HepG2 (cell line): Measurements from ENCODE around the gene GABRG3. TPM values are rescaled to one million over a fixed set of nuclear protein-coding genes. Genes with fewer than 3 reads are reported as not detected.

Experiments
- ATAC-seq: fragments of 200-7000 bp; cut with Tn5 transposase; 3 replicates; pipeline ENCODE4 v1.9.1; 2020; ENCODE audit warnings: mild to moderate bottlenecking, moderate library complexity
- BruUV-seq: library from RNA; stranded (reverse); fragments of 400-500 nt; replicated peaks from 2 replicates; lab custom pipeline; 2021; lab: Mats Ljungman, UMichigan
- CTCF ChIA-PET: fragments of 300-600 bp; formaldehyde crosslinking; extraction: SDS; loops from one replicate; lab custom pipeline; 2021; ENCODE audit warnings: low total read pairs, inconsistent platforms, low intra/inter-chr PET ratio; lab: Yijun Ruan, JAX
- POLR2A ChIA-PET: fragments of 350-600 bp; sonication (Branson Sonifier 250); formaldehyde crosslinking; loops from one replicate; lab custom pipeline; 2020; ENCODE audit warnings: antibody characterized with exemption, inconsistent platforms; lab: Yijun Ruan, JAX
- DNase-seq: peaks from one replicate; pipeline ENCODE4 v3.0.0-alpha.2; 2015; ENCODE audit warnings: low spot score
- FAIRE-seq: peaks from 3 replicates; lab custom pipeline; 2011; peaks lifted over from hg19 to GRCh38; lab: Jason Lieb, UNC
- H2AFZ ChIP-seq: one replicate; pipeline ENCODE4 v1.6.1; 2011; ENCODE audit warnings: low read length, inconsistent platforms
- H3K27ac ChIP-seq: fragments of 300-600 bp; 3 replicates; pipeline ENCODE4 v1.8.0; 2011; ENCODE audit warnings: mixed run types, mild to moderate bottlenecking, mixed read lengths, low read length, inconsistent platforms; ENCODE audit not compliant: insufficient read depth; ENCODE audit errors: extremely low read length
- H3K27me3 ChIP-seq, 2 experiments: fragments of 200-600 bp in 1 of 2; 2 replicates in 1 of 2; 3 replicates in 1 of 2; pipeline versions ENCODE4 v1.6.0 to v1.8.0; 2011; ENCODE audit warnings: low read length in 2 of 2, mild to moderate bottlenecking in 2 of 2, moderate library complexity in 2 of 2, inconsistent platforms in 1 of 2; ENCODE audit not compliant: insufficient read depth in 2 of 2, control insufficient read depth in 1 of 2
- H3K36me3 ChIP-seq, 2 experiments: fragments of 200-600 bp in 1 of 2; replicated peaks in 1 of 2; 2 replicates in 1 of 2; 3 replicates in 1 of 2; pipeline versions ENCODE4 v1.5.1 to v1.8.0; 2011; ENCODE audit warnings: low read length in 2 of 2, inconsistent platforms in 1 of 2; ENCODE audit not compliant: insufficient read depth in 2 of 2, control insufficient read depth in 1 of 2
- H3K4me1 ChIP-seq: 2 replicates; pipeline ENCODE4 v1.5.1; 2012; ENCODE audit warnings: low read length, inconsistent platforms; ENCODE audit not compliant: insufficient read depth
- H3K4me2 ChIP-seq: 2 replicates; pipeline ENCODE4 v1.6.0; 2011; ENCODE audit warnings: low read depth, low read length, inconsistent platforms
- H3K4me3 ChIP-seq, 3 experiments: fragments of 200-600 bp in 1 of 3; sonication (generic), shearing (Covaris generic) in 1 of 3; replicated peaks in 1 of 3; 2 replicates each; pipeline ENCODE4 v1.5.1; 2011 to 2016; ENCODE audit warnings: low read length in 3 of 3, inconsistent platforms in 2 of 3, low read depth in 2 of 3, mild to moderate bottlenecking in 2 of 3, control low read depth in 1 of 3, mixed read lengths in 1 of 3; ENCODE audit not compliant: insufficient read depth in 1 of 3
- H3K79me2 ChIP-seq: one replicate; pipeline ENCODE4 v1.6.1; 2011; ENCODE audit warnings: low read length, inconsistent platforms; ENCODE audit not compliant: insufficient read depth
- H3K9ac ChIP-seq: 2 replicates; pipeline ENCODE4 v1.6.0; 2011; ENCODE audit warnings: mild to moderate bottlenecking, low read depth, low read length, inconsistent platforms; ENCODE audit not compliant: insufficient read depth
- H3K9me3 ChIP-seq: 2 replicates; pipeline ENCODE4 v1.5.1; 2012; ENCODE audit warnings: mild to moderate bottlenecking, low read length
- H4K20me1 ChIP-seq: 2 replicates; pipeline ENCODE4 v1.6.0; 2011; ENCODE audit warnings: inconsistent platforms, mild to moderate bottlenecking, low read length, moderate library complexity; ENCODE audit not compliant: insufficient read depth
- BORCS8-MEF2B ChIP-seq: sonication (generic); formaldehyde crosslinking; IDR thresholded peaks from 2 replicates; pipeline ENCODE4 v1.8.0; 2022; ENCODE audit warnings: mild to moderate bottlenecking, missing genetic modification reagents
- CENPBD1 ChIP-seq: sonication (generic); formaldehyde crosslinking; IDR thresholded peaks from 2 replicates; pipeline ENCODE4 v1.8.0; 2022; ENCODE audit warnings: missing genetic modification reagents, low read depth, mild to moderate bottlenecking, borderline replicate concordance
- ELK4 ChIP-seq: sonication (generic); formaldehyde crosslinking; IDR thresholded peaks from 2 replicates; pipeline ENCODE4 v1.9.0; 2021; ENCODE audit warnings: missing genetic modification reagents, borderline replicate concordance
- KDM4B ChIP-seq: sonication (generic); formaldehyde crosslinking; IDR thresholded peaks from 2 replicates; pipeline ENCODE4 v1.4.0; 2020; ENCODE audit warnings: missing genetic modification reagents
- KDM6A ChIP-seq: IDR thresholded peaks from 2 replicates; pipeline ENCODE4 v1.6.1; 2016; ENCODE audit warnings: low read depth
- KMT2A ChIP-seq: sonication (generic); formaldehyde crosslinking; IDR thresholded peaks from 2 replicates; pipeline ENCODE4 v1.4.0; 2020; ENCODE audit warnings: missing genetic modification reagents
- NFKB2 ChIP-seq: sonication (generic); formaldehyde crosslinking; IDR thresholded peaks from 2 replicates; pipeline ENCODE4 v1.4.0; 2020; ENCODE audit warnings: missing genetic modification reagents, borderline replicate concordance
- RARA ChIP-seq: IDR thresholded peaks from 2 replicates; pipeline ENCODE4 v1.6.1; 2016; ENCODE audit warnings: missing genetic modification reagents, missing compliant biosample characterization
- THAP7 ChIP-seq: sonication (generic); formaldehyde crosslinking; IDR thresholded peaks from 2 replicates; pipeline ENCODE4 v1.8.1; 2023; ENCODE audit warnings: mild to moderate bottlenecking, missing genetic modification reagents
- U2AF1 ChIP-seq: fragments of 200-400 bp; formaldehyde crosslinking; optimal IDR thresholded peaks from 2 replicates; pipeline ENCODE3; 2017; ENCODE audit warnings: mild to moderate bottlenecking, low read depth, low read length
- ZFP90 ChIP-seq: sonication (generic); formaldehyde crosslinking; IDR thresholded peaks from 2 replicates; pipeline ENCODE4 v1.8.0; 2022; ENCODE audit warnings: missing genetic modification reagents, mild to moderate bottlenecking, inconsistent platforms, borderline replicate concordance
- ZNF275 ChIP-seq: sonication (generic); formaldehyde crosslinking; IDR thresholded peaks from 2 replicates; pipeline ENCODE4 v1.8.0; 2022; ENCODE audit warnings: missing genetic modification reagents, mild to moderate bottlenecking, inconsistent platforms, borderline replicate concordance
- ZNF343 ChIP-seq: sonication (generic); formaldehyde crosslinking; IDR thresholded peaks from 2 replicates; pipeline ENCODE4 v1.4.0; 2020; ENCODE audit warnings: mild to moderate bottlenecking, missing genetic modification reagents
- ZNF616 ChIP-seq: sonication (generic); formaldehyde crosslinking; IDR thresholded peaks from 2 replicates; pipeline ENCODE4 v1.5.0; 2020; ENCODE audit warnings: low read depth, mild to moderate bottlenecking, missing genetic modification reagents
- ZNF740 ChIP-seq: sonication (generic); formaldehyde crosslinking; IDR thresholded peaks from 2 replicates; pipeline ENCODE4 v1.4.0; 2020; ENCODE audit warnings: missing genetic modification reagents
- ZNF761 ChIP-seq: sonication (generic); formaldehyde crosslinking; conservative IDR thresholded peaks from 2 replicates; pipeline ENCODE4 v1.4.0; 2020; ENCODE audit warnings: mild to moderate bottlenecking, missing genetic modification reagents
- WGBS: methylation state at CpG from one replicate; pipeline ENCODE4 v1.1.6; 2017; ENCODE audit warnings: low lambda C conversion rate; 5-methylcytosine and 5-hydroxymethylcytosine counted together
- in situ Hi-C: cut with HindIII; loops from 2 replicates; pipeline ENCODE4 v1.10.0; 2017; ENCODE audit warnings: low pct_unique_long_range_greater_than_20kb; ENCODE audit not compliant: extremely low pct_ligation_motif_present
- intact Hi-C: fragments of 100-400 bp; cut with micrococcal nuclease; formaldehyde crosslinking; loops from one replicate; pipeline ENCODE4 v1.10.0; 2022; ENCODE audit not compliant: unreplicated experiment
- polyA plus RNA-seq, 8 experiments: library from polyadenylated mRNA; depleted of rRNA in 3 of 8; stranded (reverse) in 7 of 8; unstranded in 1 of 8; fragments of >200 nt; fragmentation: Illumina TruSeq in 4 of 8; extraction: Trizol in 4 of 8; gene quantifications; 2 replicates each; pipeline versions ENCODE4 v1.2.1 to v1.2.3, GENCODE V29; 2011 to 2016; ENCODE audit warnings: low read depth in 4 of 8, missing spikeins in 1 of 8, mixed read lengths in 1 of 8; ENCODE audit not compliant: insufficient read depth in 1 of 8
- total RNA-seq, 5 experiments: library from RNA; depleted of rRNA; stranded (reverse); fragments of >200 nt; fragmentation: Illumina TruSeq; extraction: Trizol; gene quantifications; 2 replicates each; pipeline ENCODE4 v1.2.3, GENCODE V29; 2016; ENCODE audit warnings: low read depth in 1 of 5

The GABRG3 gene
- total and polyA plus RNA-seq, 2 of the 13 experiments (the other 11 are each of a cell fraction or from before 2014, with no cell fraction given) = not detected

- WGBS = 7% methylated on average over 5 of the region's 6 CpGs
- Histone ChIP-seq H3K4me1 (no peaks in the 10 kb centered on the region), H3K9me3 (0 out of 2 replicates have a peak, but pooled peaks cover 8% of the 10 kb centered on the region), H3K27ac (no peak overlapping the region), H4K20me1 (no peaks in the 10 kb centered on the region), H3K4me3 (no peak overlapping the region), H3K27me3 (no peaks in the 10 kb centered on the region), H3K4me2 (no peak overlapping the region), H2AFZ (no peak overlapping the region), H3K79me2 (no peaks in the 10 kb centered on the region), H3K9ac (no peak overlapping the region), H3K36me3 (no peaks in the 10 kb centered on the region)
- no peak for TF ChIP-seq THAP7 (CRISPR knock-in tag)
- TF ChIP-seq U2AF1 = no peak
- no peak for TF ChIP-seq KDM6A
- TF ChIP-seq KDM4B (CRISPR knock-in tag) = no peak
- no peak for TF ChIP-seq KMT2A (CRISPR knock-in tag)
- TF ChIP-seq BORCS8-MEF2B (CRISPR knock-in tag) = no peak
- TF ChIP-seq ZFP90 (CRISPR knock-in tag) = no peak
- no peak for TF ChIP-seq ZNF616 (CRISPR knock-in tag)
- no peak for TF ChIP-seq ZNF275 (CRISPR knock-in tag)
- TF ChIP-seq ZNF343 (CRISPR knock-in tag) = no peak
- no peak for TF ChIP-seq NFKB2 (CRISPR knock-in tag)
- no peak for TF ChIP-seq ZNF740 (CRISPR knock-in tag)
- TF ChIP-seq CENPBD1 (CRISPR knock-in tag) = no peak
- no peak for TF ChIP-seq RARA
- TF ChIP-seq ELK4 = no peak
- TF ChIP-seq ZNF761 (CRISPR knock-in tag) = no peak
- FAIRE-seq (no peak), DNase-seq (no peak), ATAC-seq (no peak)
- ChIA-PET CTCF (no interaction called here), POLR2A (no interaction called here)
- in situ Hi-C loops (no loop called here), intact Hi-C loops (no loop called here)
- BruUV-seq = no TSS peak
Measured at GRCh38 chr15:27074179-27074578, 103.2 kb downstream of the GABRG3 start.
